LoVo (cell line): Measurements from ENCODE around the gene POMGNT1.

Experiments
- DNase-seq: peaks from one replicate; pipeline ENCODE4 v3.0.0-alpha.2; 2016; ENCODE audit warnings: low spot score

The POMGNT1 gene

DNA sequence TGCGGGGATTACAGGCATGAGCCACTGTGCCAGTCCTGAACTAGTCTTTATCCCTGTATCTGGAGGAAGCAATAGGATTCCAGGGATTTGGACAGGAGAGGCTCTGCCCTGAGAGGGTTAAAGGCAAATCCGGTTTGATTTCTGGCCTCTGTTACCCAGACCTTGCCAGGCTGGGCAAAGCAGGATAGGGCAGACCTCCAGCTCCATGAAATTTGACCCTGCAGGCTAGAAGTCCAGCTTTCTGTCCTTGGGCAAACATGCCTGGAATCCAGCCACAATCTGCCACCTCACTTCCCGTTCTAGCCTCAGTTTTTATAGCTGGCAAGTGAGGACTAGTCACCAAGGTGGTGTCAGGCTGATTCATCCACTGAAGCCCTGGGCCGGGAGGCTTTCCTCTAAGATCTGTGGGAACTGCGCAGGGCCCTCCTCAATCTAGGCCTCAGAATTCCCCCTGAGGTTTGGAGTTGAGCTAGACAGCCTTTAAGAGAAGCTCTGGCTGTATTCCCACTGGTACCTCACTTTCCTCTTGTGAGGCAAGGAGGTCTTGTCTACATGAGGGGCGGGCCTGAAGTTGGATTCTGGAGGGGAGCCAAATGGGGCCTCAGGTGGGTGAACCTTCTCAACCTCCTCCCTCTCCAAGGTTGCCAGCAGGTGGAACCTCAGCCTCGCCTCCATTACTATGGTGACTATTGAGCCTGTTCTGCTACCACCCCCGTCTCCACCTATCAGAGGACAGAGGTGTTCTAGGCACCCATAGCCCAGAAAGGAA lies 15.0 kb downstream of the POMGNT1 start:
- DNase-seq = peak; percentile 98

DNA sequence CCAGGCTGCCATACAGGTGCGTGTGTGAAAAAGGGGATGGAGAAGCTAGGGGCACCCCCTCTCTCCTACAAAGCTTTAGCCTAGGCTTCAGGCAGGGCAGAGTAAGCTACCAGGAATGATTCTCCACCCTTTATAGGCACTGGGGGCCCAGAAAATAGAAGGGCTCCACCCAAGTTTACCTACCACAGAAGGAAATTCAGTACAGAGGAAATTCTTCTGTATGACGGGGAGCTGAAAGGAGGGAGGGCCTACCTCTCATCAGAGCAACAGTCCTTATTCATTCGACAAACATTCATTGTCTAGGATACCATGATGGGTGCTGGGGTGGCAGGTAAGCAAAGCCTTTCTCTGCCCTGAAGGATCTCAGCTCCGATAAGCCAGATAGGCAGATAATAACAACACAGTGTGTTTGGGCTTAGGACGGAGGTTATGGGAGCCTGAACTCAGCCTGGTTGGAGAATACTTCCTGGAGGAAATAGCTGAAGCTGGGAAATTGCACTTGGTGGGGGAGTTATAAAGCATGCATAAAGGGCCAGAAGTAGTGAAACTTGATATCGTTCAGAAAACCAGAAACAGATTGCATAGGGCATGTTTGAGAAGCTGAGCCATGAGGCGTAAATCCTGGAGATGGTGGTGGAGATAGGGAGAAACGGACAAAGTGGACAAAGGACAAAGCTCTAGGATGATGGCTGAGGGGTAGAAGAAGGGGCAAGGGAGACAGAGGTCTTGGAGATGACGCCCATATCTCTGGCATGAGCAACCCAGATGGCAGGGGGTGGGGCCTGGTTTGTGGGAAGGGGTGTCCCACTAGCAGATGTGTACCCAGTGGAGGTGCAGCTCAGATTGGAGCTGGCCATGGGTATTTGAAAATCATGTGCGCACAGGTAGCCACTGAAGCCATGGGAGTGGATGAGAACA lies 16.6 kb downstream of the POMGNT1 start:
- no peak for DNase-seq

DNA sequence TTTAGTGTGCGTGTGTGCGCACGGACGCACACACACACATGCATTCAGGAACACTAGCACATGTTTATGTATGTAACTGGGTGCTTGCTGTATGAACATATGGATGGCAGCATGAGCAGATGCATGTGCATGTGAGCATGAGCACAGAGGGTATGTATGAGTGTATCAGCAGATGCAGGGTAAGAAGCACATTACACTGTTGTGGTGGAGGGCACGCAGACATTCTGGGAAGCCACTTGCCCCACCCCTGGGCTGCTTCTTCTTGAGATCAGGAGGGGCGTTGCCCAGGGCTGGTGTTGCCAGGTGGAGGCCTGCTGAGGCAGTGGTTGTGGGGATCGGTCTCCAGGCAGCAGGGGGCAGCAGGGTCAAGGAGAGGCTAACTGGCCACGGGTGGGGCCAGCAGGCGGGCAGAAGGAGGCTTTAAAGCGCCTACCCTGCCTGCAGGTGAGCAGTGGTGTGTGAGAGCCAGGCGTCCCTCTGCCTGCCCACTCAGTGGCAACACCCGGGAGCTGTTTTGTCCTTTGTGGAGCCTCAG lies 18.1 kb downstream of the POMGNT1 start:
- peak; percentile 78 for DNase-seq

DNA sequence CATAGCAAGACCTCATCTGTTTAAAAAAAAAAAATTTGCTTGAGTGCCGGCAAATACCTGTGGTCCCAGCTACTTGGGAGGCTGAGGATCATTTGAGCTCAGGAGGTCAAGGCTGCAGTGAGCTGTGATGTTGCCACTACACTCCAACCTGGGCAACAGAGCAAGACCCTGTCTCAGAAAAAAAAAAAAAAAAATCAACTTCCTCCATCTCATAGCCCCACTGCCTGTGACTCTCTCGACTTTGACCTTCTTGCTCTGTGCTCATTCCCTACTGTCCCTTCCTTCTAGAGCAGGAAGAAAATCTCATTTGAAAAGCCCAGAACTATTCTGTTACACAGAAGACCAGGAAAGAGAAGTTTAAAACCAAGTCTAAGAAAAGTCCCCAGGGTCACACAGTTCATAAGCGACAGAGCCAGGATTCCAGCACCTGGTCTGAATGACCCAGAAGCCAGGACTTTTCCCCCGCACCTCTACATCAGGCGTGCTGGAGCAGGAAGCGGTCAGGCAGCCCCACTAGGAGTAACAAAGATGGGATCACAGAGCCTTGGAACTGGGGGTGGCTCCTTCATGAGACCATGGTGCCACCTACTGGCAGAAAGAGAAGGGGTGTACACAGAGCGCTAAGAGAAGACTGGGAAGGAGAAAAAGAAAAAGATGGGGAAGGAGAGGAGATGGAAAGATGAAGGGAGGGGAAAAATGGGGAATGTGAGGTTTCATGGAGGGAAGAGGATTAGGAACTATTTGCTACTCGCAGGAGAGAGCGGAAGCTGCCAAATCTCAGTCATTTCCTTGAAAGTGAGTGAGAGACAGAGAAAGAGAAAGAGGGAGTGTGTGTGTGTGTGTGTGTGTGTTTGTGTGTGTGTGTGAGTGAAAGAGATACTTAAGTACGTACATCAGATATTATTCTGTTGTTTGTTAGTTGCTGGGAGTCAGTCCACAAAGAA lies 18.8 kb downstream of the POMGNT1 start:
- peak; percentile 85 for DNase-seq

DNA sequence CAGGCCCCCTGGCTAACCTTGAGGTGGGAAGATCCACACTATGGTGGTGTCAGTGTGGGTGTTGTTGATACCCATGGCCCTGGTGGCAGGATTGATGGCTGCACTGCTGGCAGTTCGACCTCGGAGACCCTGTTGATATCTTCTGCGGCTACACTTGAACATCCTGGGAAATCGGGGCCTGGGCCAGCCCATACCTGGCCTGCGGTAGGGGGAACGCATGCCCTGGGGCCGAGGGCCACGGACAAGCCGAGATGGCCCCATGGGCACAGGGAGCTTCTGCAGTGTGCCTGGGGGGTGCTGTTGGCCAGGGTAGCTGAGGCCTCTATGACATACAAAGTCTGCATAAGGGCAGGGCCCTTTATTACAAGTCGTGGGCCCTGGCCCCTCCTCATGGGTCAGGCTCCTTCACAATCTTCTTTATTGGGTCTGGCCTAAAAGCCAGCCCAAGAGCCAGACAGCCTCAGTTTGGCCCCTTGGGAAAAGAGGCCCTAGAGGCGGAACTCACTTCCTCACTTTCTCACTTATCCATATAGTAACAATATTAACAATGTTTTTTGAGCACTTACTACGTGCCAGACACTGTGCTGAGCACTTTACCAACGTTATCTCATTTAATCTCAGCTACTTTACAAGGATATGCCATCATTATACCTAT lies 21.9 kb downstream of the POMGNT1 start, which contains the start of gene P3R3URF:
Gene P3R3URF, minus strand, starts transcription at position 278 of the 655 bp plus-strand sequence. Its CDS starts 17 bp downstream, at position 261.
- no peak for DNase-seq

DNA sequence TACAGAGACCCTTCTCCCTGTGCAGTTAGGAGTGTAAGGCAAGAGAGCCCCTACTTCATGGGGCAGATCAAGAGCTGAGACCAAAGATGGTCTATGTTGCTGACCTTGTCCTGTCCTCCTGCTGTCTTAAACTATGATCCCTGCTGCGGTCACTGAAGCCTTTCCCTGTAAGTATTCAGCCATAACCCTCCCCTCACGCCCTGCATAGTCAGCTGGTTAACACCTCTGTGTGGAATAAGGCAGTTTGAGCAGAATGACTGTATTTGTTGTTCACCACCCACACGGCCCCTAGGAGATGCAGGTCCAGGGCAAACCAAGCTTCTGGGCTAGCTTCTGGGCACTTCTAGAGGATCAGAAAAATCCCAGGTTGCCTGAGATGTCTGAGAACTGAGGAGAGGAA lies 23.0 kb downstream of the POMGNT1 start:
- no peak for DNase-seq

DNA sequence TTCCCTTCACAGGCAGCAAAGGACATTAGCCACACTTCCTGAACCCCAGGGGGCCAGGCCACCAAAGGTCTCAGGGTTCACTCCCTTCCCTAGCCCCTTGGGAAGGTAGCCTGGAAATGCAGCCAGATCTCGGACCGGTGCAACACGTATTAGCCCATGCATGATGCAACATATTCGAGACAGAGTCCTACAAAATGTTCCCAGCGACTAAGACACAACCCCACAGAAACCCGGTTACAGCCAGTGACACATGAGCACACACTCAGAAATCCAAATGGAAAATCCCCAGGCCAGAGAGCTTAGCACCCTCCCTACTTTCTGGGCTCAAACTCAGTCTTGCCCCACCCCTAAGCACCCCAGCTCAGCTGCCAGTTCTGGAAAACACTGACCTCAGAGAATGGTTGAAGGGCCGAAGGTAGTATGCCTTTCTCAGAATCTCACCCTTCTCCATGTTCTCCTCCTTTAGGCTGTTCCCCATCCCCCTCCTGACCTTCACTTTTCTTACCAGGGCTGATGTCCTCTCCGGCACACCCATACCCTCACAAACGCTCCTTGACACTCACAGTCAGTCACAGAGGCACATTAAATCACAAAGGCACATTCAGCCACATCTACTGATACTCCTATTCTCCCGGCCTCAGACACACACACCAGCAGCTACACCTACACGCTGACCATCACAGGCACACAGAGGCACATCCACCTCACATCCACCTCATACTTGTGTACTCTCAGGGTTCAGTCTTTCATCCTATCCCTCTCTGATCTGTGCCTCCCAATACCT lies 23.6 kb downstream of the POMGNT1 start, which contains the start of gene TSPAN1:
Gene TSPAN1, plus strand, starts transcription at position 640 of the 784 bp plus-strand sequence. CDS start 6,021 bp downstream, outside the sequence.
- no peak for DNase-seq

DNA sequence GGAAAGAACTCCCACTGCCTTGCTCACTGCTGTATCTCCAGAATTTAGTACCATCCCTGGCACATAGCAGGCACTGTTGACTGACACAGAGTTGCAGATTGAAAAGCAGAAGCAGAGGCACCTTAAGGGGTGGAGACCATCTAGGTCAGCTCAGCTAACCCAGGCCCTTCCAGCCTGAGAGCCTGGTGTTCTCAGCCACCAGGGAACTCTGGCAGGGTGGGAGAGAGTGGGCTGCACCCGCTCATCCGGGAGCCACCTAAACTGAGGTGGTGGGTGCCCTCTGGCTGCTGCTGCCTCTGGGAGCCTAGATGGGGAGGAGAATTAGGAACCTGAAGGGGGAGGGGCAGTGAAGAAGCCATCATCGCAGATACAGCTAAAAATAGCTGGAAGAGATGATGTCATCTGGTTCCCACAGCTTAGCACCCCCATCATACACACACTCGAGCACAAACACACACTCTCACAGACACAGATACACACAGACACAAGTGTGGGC lies 24.8 kb downstream of the POMGNT1 start:
- no peak for DNase-seq

DNA sequence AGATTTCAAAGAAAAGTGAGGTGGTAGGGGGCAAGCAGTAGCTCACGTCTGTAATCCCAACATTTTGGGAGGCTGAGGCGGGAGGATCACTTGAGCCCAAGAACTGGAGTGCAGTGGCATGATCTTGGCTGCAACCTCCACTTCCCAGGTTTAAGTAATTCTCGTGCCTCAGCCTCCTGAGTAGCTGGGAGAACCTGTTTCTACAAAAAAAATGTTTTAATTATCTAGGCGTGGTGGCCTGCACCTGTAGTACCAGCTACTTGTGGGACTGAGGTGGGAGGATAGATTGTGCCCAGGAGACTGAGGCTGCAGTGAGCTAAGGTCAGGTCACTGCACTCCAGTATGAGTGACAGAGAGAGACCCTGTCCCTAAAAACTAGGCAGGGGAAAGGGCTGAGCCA lies 25.9 kb downstream of the POMGNT1 start:
- DNase-seq = no peak

DNA sequence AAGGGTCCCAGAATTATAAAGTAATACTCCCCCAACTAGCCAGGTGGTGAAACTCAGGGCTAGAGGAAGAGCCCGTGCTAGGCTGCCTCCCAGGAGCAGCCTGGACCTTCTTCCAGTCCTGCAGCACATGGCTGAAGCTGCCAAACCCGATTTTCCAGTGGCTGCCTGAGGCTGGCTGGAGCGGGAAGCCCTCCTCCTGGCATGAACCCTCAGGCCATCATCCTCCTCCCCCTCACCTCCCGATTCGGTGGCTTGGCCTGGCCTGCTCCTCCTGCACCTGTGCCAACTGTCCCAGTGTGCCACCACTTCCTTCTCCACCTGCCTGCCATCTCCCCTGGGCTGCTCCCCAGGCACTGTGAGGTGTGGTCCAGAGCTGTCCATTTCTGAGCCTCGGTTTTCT lies 26.4 kb downstream of the POMGNT1 start:
- DNase-seq = no peak

DNA sequence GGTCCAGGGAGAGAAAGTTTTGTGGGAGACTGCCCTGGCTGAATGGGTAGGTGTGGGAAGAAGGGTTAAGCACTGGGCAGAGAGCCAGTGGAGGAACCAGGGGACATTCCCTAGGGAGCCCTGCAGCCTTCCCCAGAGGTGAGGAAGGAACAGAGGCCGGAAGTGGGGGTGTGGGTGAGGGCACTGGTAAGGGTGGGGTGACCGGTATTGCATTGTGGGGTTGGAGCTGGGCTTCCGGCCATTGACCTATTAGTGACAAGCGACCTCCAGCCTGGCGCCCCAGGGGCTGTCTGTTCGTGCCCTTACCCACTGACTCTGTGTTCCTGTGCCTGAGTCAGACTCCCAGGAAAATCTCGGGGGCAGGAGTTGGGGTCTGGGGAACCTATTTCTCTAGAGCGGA lies 26.9 kb downstream of the POMGNT1 start:
- DNase-seq = no peak

DNA sequence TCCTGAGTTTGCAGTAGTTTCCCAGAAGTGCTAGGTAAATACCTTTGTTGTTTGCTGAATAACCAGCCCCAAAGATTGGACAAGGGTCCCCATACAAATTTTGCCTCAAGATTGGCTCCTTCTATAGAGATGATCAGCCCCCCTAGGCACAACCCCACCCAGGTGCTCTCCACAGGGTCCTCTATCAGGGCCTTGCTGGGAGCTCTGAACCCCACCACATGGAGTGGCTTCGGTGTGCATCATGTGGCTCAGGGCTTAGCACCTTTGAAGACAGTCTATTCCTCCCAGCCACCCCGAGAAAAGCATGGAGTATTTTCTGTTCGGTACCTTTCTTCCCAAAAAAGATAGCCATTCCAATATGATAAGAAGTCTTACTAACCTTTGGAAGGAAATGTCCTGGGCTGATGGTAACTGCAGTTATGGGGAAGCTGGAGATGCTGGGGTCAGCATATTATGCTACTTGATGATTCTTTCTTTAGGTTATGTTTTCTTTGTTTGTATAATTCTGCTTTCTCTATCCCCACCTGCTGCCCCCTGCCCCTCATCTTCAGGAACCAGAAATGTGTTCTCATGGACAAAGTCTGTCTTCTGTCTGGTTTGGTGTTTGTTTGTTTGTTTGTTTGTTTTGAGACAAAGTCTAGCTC lies 28.3 kb downstream of the POMGNT1 start:
- DNase-seq = no peak

DNA sequence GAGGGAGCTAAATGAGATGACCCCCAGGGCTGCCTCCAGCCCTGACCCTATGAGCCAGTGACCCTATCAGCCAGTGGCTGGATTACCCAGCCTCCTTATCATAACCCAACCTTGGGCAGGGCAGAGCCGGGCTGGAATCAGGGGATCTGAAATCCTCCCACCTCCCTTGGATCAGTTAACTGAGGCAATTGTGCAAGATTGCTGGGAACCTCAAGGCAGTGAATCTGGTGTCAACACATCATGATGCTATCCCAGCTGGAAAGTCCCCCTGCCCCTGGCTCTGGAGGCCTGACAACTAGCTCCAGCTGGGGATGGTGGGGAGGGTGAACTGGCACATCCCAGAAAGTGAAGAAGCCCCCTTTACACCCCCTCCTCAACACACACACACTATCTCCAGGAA lies 29.8 kb downstream of the POMGNT1 start:
- DNase-seq = no peak

DNA sequence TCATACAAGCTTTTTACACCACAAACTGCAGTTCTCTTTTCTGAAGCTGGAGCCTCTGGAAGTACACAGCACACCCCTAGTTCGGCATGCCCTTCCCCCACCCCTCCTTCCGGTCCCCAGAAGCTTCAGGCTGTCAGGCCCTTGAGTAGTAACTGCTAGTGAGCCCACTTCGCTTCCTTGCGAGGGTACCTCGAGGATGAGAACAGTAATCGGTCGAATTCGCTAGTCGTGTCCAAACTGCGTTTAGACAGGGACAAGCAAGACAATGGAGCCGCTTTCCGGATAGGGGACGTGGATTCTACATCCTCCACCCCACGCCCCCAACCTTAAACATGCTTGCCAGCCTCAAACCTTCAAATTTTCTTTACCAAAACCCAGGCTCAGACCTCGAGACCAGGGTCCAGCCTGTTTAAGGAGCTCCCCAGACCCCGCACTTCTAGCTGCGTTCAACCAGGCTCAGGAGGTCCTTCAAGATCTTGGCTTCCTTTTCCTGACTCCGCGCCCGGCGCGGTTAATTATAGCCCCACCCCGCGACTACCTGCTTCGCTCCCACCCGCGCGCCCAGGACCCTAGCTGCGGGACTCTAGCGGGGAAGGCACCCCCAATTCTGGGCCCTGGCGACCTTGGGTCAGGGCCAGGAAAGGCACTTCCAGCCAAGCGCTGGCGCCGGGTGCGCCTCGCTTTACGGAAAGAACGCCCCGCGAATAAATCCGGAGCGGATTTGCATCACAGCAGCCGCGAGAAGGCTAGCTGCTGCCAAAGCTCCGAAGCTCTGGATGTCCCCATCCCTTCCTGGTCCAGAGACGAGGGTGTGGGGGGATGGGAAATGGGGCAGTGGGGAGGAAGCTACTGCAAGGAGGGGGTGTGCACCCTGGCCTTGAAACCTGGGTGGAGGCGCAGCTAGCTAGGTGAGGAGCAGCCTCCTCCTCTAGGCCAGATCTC lies 31.4 kb downstream of the POMGNT1 start:
- DNase-seq = no peak

DNA sequence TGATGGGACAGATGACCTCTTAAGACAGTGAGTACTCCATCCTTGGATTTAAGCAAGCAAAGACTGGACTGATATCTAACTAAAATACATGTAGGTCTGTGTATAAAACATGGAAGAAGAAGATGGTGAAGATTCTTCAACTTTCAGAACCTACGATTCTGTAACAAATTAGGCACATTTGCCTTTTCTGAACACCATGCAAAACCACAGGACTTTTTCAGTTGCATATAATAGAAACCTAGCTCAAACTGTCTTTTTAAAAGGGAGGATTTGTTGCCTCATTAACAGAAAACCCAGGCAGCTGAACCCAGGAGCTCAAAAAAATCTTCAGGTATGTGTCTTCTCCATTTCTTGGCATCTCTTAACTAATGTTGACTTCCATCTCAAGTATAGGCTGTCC lies 38.0 kb downstream of the POMGNT1 start:
- no peak for DNase-seq

DNA sequence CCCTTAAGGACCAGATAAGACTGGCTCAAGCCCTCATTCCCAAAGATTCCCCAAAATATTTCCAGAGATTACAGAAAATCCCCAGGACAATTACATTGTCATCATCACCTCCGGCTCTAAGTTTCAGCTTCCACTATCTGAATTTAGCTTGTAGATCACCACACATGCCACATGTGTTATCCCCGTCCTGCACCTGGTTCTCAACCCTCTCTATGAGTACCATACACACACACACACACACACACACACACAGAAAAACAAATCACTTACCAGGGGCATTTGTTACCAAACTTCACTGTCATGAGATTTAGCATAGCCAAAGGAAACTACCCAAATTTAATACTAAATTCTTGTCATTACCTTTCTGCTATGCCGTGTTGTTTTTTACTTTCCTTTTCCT lies 38.7 kb downstream of the POMGNT1 start:
- no peak for DNase-seq

DNA sequence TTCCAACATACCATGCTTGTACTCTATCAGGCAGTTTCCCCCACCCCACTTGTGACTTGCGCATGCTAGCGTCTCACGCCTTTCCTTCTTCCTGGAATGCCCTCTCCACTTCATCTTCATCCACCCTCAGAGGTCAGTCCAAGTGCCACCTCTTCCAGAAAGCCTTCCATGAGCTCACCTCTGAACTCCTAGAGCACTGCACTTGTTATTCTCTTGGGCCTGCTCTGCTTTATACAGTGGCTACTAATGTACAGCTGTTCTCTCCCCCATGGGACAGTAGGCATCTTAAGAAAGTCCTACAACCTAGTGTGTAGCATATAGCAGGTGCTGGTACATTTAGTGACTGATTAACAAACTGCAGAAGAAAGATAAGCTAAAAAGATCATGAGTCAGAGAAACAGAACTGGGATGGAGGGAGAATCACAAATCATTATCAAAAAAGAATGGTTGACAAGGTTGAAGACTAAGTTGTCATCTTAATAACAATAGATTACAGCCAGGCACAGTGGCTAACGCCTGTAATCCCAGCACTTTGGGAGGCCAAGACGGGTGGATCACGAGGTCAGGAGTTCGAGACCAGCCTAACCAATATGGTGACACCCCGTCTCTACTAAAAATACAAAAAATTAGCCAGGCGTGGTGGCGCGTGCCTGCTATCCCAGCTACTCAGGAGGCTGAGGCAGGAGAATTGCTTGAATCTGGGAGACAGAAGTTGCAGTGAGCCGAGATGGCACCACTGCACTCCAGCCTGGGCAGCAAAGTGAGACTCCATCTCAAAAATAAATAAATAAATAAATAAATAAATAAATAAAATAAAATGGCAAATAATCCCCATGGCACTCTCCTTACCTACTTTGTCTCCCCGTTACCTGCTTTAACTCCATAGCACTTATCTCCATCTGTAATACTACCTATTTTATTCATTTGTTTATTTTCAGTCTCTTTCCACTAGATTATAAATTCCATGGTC lies 39.6 kb downstream of the POMGNT1 start:
- DNase-seq = no peak
